ENCODE results near the gene MYADML2. TPM values are rescaled to one million over a fixed set of nuclear protein-coding genes. Genes with fewer than 3 reads are reported as not detected.

The MYADML2 gene
- total and polyA plus RNA-seq, 2 of the 8 experiments (the other 6 are each of a cell fraction or from before 2014, with no cell fraction given), result 0.26 to 0.47 TPM

GRCh38 chr17:81898029-81898866 lies 48.8 kb downstream of the MYADML2 start (continued):
- TF ChIP-seq SIN3A (conservative IDR thresholded peaks at IDR 0.05 in 1 of 2, IDR thresholded peaks at IDR 0.05 in 1 of 2; ENCODE audit: low read depth in 1 of 2, low read length in 2 of 2), result no peak
